AG09309 (cell line): ENCODE measurements around the gene MYBL2.
A peak's percentile ranks its signal among the peaks of the same experiment; 100 is the strongest.

ENCODE experiments used
- DNase-seq: peaks from one replicate; pipeline ENCODE4 v3.0.0-alpha.2; 2010; ENCODE audit warnings: low read depth
- H3K4me3 ChIP-seq: 2 replicates; pipeline ENCODE4 v1.5.1; 2011; ENCODE audit warnings: mild to moderate bottlenecking, low read depth, low read length, moderate library complexity; ENCODE audit not compliant: control insufficient read depth
- TF ChIP-seq, protein P1 (sequence below): IDR thresholded peaks from 2 replicates; pipeline ENCODE4 v1.5.1; 2011; ENCODE audit warnings: mild to moderate bottlenecking, low read depth, low read length, inconsistent platforms; ENCODE audit not compliant: insufficient read depth, control insufficient read depth; ENCODE audit errors: missing control alignments

Gene MYBL2

DNA sequence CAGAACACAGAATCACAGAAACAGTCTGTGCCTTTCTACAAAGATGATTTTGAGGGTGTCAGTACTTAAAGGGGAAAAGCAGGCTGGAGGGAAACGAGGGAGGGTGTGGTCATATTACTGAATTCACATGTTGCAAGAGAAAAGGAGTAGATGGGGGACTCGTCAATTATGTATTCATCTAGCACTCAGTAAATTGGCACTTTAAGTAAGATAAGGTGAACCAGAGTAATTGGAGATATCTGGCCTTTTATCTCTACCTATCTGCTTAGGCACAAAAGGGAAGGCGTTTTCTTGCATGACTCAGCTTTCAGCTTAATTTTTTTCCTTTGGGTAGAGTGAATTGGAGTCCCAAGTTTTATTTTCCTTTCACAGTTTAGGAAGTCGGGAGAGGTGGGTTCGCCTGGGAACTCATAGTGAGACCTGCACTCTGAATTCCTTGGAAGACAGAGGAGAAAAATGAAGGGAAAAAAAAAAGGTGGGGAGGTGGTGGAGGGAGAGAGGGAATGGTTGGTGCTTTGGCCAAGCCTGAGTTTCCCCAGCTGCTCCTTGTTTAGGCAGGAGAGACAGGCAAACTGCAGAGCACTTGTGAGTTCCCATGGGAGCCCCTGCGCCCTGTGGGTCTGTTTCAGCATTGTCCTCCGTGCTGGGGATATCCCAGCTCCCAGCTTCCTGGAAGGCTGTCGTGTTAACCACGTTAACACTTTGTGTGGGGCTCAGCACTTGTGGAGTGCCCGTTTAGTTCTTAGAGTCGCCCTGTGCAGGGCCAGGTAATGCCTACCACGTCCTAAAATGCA is 79.6 kb downstream of the MYBL2 start:
- no peak for DNase-seq
- no peak overlapping the region for H3K4me3 ChIP-seq
- TF ChIP-seq, protein P1, sequence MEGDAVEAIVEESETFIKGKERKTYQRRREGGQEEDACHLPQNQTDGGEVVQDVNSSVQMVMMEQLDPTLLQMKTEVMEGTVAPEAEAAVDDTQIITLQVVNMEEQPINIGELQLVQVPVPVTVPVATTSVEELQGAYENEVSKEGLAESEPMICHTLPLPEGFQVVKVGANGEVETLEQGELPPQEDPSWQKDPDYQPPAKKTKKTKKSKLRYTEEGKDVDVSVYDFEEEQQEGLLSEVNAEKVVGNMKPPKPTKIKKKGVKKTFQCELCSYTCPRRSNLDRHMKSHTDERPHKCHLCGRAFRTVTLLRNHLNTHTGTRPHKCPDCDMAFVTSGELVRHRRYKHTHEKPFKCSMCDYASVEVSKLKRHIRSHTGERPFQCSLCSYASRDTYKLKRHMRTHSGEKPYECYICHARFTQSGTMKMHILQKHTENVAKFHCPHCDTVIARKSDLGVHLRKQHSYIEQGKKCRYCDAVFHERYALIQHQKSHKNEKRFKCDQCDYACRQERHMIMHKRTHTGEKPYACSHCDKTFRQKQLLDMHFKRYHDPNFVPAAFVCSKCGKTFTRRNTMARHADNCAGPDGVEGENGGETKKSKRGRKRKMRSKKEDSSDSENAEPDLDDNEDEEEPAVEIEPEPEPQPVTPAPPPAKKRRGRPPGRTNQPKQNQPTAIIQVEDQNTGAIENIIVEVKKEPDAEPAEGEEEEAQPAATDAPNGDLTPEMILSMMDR: no peak

DNA sequence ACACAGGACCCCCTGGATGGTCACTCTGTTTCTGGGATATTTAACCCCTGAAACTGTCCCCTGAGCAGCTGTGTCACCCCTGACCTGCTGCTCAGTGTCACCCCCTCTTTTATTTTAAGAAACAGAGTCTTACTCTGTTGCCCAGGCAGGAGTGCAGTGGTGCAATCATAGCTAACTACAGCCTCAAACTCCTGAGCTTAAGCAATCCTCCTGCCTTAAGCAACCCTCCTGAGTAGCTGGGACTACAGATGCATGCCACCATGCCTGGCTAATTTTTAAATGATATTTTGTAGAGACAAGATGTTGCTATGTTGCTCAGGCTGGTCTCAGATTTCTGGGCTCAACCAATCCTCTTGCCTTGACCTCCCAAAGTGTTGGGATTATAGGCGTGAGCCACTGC is 81.4 kb downstream of the MYBL2 start:
- H3K4me3 ChIP-seq: no peak overlapping the region
- TF ChIP-seq, protein P1: no peak
- DNase-seq: no peak

DNA sequence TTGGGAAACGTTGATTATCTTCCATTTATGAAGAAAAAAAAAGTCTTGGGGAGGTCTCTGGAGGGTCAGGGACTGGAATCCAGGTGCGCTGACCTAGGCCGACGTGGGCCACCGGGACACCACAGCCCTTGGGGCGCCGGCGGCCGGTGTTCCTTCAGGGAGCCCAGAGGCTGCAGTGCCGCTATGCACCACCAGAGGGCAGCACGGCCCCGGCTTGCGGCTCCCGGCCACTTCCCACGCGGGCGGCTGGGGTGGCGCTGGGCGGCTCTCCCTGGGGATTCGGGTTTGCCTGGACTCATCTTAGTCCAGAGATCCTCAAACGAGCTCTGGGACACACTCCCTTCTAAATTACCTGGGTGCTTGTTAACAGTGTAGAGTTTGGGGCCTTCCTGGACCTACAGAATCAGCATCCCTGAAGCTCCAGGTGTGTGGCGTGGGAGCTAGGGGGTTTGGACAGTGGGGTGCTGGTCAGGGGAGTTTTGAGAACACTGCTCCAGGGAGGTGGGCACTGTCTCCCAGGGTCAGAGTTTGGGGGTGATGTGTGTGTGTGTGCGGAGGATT is 82.9 kb downstream of the MYBL2 start:
- TF ChIP-seq, protein P1: peak; percentile 95
- no peak overlapping the region for H3K4me3 ChIP-seq
- no peak for DNase-seq

DNA sequence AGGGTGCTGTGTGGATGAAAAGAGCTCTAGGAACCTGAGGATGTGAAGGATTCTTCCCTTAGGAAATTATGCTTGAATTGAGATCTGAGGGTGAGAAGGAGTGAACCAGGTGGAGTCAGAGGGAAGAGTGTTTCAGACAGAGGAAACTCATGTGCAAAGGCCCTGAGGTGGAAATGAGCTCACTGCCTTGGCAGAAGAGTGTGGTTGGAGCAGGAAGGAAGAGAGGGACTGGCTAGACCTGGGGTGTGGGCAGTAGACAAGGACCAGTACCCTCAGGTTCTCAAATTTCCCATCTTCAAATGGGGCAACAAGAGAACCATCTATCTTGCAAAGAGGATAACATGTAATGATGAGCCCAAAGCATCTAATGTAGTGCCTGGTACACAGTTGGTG is 83.9 kb downstream of the MYBL2 start:
- no peak overlapping the region for H3K4me3 ChIP-seq
- DNase-seq: no peak
- TF ChIP-seq, protein P1: no peak

DNA sequence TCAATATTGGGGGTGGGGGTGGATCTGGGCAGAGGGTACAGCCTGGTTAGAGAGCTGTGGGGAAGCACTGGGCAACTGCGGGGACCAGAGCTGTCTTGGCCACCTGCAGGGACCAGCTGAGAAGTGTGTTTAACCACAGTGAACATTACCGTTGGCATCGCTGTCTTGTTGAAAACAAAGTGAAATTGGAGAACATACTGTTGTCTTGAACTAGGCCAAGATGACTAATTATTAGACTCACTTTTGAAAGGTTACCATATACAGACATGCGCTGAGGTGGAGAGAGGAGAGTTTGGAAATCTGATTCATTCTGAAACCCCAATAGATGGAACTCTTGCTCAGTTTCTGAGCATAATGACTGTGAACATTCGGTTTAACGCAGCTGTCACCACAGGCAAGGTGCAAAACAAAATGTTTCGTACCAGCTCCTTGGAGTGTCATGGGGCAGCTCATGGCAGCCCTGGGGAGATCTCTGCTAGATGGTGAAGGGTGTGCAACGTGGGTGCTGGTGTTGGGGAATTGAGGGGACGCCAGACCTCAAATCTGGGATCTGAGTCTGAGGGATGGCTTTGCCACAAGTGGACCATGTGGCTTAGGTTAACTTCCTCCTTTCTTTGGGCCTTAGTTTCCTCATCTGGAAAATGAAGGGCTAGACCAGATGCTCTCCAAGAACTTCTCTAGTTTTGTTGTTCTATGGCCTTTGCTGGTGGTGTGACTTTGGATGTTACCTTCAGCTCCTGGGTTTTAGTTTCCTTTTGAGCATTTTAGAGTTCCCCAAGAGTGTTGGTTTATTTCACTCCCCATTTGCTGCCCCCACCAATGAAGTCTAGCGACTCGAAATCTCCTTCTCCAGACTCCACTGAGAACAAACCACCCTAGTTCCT is 84.5 kb downstream of the MYBL2 start:
- no peak overlapping the region for H3K4me3 ChIP-seq
- TF ChIP-seq, protein P1: no peak
- peak; percentile 62 for DNase-seq

DNA sequence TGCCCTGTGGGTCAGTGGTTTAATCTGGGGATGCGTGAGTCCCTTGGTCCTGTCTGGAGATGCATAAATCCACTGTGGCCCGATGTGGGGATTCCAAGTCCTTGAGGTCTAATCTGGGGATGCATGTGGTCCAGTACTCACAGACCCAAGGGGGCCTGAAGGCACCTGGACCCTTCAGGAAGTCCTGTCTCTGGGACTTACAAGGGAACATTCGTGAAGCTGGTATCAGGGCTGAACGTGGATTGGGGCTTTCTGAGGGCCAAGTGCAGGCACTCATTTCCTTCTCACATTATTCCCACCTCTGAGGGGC is 85.1 kb downstream of the MYBL2 start:
- H3K4me3 ChIP-seq: no peak overlapping the region
- TF ChIP-seq, protein P1: no peak
- DNase-seq: no peak
